Stimulated activated CD8-positive, alpha-beta memory T cell treated with anti-CD3 and anti-CD28 coated beads, Interleukin-7, amount 100 ng/mL, for 24 hours (primary cell): ENCODE data around the gene PHEX.

ENCODE experiments used
- DNase-seq: peaks from one replicate; pipeline ENCODE4 v3.0.0-alpha.2; 2020; ENCODE audit warnings: low read depth

PHEX gene

DNA sequence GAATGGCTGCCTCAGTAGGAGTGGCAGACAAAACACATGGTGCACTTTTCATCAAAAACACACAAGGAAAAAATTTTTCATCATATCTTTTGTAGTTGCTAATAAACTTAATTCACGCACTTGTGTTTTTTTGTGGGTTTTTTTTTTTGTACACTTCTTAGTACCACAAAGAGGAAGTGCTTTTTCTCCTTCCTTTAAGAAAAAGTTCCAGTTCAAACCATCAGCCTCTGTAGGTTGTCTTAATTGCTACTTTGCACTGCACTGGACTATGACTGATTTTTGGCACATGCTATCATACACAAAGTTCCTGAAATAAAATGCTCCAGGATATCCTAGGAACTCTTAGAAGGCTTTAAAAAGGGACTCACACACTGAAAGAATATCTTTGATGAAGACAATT lies at the start of gene PHEX:
PHEX (plus strand) TSS at position 242 of the 400 bp plus-strand sequence. CDS start 681 bp downstream, outside the sequence.
- no peak for DNase-seq

DNA sequence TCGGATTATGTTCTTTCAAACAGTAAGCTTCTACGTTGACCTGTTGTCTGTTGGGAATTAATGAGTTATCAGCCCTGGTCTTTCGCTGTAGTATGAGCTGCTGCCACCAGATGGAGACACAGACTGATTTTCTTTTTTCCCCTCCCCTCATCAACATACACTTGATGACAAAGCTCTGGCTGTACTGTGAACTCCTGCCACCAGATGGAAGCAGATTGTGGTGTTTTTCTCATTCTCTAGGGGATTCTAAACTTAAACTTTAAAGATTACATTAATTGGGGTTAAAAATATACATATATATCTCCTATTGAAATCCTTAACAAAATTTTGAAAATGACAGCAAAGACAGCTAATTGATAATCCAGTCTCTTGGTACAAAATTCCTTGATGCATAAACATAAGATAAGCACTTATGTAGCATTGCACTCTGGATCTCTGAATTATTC lies 46.8 kb upstream of the PHEX start:
- peak; percentile 29 for DNase-seq

DNA sequence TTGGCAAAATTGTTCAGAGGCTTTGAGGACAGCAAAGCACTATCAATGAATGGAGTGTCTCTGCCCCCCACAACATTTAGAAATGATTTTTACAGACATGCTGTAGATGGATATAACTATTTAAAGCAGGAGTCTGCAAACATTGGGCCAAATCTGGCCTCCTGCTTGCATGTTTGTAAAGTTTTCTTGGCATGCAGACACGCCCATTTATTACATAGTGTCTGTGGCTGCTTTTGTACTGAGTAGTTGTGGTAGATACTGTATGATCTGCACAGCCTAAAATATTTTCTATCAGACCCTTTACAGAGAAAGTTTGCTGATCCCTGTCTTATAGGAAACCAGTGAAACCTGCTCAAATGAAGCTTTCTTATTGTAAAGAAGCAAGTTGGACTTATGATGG lies 45.5 kb upstream of the PHEX start:
- no peak for DNase-seq

DNA sequence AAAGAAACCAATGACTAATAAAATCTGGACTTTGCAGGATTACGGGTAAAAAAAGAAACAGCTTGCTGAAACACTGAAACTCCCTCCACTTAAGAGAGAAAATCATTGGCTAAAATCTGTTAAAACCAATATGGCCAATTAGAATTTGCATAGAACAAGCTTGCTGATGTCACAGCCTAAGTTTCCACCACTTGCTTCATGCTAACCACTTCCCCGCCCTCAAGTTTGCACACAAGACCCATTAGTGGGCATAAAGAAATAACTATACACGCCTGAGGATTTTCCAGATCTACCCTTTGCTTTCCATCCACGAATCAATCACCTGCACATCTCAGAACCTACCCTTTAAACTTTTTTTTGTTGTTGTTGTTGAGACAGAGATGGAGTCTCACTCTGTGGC lies 42.7 kb upstream of the PHEX start:
- no peak for DNase-seq

DNA sequence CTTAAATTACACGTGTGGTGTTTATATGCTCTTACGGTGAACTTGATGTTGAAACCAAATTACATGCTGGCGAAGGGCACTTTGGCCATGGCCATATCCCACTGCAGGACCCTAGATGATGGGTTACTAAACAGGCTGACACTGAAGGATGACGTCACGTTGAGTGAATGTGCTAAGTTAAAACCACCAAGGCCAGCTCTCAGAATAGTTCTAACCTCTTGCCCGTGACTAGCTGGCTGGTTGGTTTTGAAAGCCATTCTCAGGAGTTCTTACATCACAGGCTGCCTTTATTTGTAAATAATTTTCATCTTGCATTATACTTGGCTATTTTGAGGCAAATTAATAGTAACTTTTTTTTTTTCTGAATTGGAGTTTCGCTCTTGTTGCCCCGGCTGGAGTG lies 41.3 kb upstream of the PHEX start:
- no peak for DNase-seq

DNA sequence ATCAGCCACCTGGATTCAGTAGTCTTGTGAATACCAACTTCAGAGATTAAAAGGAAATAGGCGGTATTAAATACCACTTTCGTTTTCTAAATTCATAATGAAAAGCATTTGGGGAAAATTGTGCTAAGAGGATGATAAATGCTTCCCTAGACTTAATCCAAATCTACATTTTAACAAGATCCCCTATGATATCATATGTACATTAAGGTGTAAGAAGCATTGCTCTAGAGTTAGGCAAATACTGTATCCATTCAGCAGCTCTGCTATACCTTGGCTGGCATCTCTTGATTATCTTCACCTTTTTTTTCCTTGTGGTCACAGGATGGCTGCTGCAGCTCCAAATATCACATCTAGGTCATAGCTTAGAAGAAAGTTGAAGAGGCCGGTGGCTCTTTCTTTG lies 40.6 kb upstream of the PHEX start:
- no peak for DNase-seq

DNA sequence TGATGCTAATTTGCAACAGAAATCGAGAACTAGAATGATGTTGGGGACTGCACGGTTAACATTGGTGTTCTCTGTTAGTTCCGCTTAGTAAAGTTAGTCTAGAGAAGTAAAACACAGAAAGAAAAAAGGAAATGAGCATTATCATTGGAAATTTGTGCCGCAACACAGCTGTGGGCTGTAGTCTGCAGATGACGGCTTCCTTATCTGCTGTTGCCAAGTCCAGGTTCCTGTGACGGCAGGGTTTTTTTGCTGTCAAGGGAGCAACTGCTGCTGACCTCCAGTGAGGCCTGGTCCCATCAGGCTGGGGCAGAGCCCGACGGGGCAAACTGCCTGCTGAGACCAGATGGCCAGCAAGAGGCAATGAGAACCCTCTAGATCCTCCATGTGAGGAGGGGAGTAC lies 38.9 kb upstream of the PHEX start:
- DNase-seq, result no peak

DNA sequence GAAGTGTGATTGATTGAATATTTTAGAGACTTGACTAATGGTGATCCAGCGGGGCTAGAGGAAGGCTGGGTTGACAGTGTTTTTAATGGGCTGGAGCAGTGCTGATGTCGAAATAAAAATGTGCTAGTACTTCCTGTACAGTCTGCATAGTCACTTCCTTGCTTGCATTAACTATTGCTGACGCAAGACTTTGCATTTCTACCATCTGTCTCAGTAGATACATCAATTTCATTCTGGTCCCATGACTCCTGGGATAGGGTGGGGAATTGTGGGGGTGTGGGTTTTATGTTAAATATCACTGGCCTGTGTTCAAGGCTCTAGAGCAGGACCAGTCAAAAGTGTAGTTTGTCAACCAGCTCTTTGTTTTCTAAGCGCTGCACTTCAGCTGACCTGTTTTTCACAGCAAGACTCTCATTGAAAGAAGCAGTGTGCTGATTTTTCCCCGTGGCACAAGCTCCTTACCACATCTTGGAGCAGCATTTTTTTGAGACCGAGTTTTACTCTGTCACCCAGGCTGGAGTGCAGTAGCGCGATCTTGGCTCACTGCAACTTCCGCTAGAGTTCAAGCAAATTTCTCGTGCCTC lies 35.2 kb upstream of the PHEX start:
- DNase-seq, result no peak

DNA sequence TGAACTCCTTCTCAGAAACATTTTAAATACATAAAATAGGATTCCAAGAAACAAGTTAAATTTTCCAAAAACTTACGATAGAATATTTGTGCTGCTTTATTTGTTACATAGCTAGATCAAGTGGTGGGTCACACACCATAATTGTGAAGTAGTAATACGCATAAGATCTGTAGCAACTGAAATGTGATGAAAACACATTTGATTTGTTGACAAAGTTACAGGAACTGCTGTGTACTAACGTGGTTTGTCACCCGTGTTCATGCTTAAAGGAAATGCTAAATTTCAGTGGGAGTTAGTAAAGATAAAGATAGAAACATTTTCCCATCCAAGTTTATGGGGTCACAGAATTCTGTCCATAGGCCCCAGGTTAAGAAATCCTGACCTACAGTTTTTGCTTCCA lies 34.1 kb upstream of the PHEX start:
- no peak for DNase-seq

DNA sequence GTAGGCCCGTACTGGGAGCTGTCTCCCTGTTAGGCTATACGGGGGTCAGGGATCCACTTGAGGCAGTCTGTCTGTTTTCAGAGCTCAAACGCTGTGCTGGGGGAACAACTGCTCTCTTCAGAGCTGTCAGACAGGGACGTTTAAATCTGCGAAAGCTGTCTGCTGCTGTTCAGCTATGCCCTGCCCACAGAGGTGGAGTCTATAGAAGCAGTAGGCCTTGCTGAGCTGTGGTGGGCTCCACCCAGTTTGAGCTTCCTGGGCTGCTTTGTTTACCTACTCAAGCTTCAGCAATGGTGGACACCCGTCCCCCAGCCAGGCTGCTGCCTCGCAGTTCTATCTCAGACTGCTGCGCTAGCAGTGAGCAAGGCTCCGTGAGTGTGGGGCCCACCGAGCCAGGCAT lies 27.3 kb upstream of the PHEX start:
- no peak for DNase-seq

DNA sequence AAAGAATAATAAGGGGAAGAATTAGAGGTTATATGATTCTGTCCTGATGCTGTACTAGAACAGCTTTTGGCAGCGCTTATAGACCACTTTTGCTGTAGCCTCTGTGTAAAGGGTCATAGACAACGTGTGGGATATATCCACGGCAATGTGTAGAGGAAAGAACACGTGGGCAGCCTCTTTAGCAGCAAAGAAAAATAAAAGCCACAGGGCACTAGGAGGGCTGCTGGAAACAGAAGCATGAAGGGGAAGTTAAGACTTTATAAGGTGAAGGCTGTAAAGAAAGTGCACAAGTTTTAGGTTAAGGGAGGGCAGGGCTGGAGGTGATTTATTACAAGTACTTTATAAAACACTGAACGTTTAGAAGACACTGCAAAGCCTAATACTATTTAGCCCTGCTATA lies 20.1 kb upstream of the PHEX start:
- DNase-seq, result no peak

DNA sequence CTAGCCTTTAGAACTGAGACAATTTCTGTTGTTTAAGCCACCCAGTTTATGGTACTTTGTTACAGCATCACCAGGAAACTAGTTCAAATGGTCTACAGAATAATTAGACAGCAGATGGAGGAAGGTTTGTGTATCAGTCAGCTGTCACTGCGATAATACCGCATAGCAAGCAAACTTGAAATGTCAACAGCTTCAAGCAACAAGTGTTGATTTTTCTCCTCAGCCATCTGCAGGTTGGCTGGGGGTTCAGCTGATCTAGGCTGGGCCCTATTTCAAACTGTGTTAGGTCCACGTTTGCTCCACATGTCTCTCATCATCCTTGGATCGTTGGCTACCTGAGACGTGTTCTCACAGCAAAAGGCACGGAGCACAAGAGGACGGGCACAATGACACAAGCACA lies 19.2 kb upstream of the PHEX start:
- no peak for DNase-seq

DNA sequence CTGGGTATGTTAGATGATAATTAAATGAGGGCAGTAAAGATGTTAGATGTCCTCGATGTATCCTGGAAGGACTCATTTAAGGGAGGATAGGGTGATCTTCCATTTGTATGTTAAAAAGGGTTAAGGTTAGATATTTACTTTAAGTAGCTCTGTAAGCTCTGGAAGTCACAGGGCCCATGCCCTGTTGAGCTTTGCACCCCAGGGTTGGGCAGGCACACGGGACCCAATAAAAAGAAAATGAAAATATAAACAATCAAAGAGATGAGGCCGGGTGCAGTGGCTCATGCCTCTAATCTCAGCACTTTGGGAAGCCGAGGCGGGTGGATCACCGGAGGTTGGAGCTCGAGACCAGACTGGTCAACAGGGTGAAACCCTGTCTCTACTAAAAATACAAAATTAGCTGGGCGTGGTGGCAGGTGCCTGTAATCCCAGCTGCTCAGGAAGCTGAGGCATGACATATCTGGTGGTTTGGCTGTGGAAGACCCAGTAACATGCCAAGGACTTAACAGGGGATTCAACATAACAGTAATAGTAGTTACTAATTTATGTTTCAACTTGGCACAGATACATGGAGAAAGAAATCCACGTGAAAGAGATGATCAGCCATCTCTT lies 16.9 kb upstream of the PHEX start:
- DNase-seq, result no peak

DNA sequence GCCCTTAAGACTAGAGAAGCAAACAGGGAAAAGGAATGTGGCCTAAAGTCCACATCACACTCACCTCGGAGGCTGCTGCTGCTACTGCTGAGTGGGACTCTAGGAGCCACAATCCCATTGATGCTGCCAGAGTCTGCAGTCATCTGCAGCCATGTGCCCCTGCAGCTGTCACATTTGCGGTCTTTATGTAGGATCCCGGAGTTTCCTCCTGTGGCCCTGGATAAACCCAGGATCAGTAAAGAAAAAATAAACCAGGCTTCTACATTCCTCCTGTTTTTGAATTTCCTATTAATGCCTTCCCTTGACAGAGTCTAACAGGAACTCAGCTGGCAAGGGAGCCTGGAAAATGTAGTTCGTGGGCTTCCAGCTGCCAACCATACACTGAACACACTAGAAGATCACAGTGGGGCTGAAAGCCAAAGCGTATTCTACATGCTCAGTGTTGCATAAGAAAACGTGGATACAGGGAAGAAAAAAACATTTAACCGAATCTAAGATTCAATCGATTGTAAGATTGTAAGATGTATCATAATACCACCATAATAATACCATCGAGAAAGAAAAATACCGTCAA lies 10.3 kb upstream of the PHEX start:
- DNase-seq, result no peak

DNA sequence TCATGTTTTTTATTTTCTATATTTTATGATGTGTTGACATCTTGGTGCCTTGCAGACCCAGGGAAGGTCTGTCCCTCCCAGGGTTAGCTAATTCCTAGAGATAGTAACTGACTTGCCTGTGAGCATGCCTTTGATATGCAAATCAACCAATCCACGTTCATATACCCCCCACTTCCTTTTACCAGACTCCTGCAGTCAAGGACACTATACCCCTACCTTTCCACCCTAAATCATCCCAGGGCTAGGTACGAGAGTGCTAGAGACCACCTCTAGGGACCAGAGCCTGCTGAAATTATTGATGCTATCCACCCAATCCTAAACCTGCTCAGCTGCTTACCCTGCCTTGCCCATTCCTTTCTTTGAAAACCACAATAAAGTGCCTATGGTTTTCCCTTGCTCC lies 7.5 kb upstream of the PHEX start:
- no peak for DNase-seq

DNA sequence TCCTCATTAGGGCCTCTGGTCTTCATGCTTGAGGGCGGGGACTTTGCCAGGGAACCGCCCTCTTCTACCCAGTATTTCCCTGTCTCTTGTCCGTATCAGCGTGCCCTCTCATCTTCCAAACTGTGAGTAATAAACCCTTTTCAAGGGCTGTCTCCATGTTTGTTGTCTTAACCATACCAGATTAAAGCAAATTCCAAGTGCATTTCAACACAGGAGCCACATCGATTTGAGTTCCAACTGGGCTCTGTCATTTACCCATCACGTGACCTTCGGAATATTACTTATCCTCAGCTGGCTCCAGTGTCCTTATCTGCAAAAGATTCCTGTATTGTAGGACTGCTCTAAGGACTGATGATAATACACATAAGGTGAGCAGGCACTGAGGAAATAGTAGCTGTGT lies 6.4 kb upstream of the PHEX start:
- no peak for DNase-seq

DNA sequence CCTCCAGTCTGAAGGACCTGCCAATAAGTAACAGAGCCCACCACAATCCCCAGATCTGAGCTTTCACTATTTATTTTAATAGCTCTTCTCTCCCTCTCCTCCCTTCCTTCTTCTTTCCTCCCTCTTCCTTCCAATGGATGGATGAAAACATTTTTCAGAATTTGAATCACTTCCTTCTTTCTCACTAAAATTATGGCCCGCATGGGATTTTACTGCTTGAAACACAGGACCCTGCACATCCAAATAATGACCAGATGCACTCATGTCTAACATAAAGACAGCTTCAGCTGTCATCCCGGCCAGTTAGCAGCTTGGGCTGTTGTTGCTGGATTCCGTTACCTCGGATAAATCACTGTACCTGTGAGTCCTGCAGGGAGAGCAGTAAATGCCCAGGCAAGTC lies 5.4 kb upstream of the PHEX start:
- DNase-seq, result no peak

DNA sequence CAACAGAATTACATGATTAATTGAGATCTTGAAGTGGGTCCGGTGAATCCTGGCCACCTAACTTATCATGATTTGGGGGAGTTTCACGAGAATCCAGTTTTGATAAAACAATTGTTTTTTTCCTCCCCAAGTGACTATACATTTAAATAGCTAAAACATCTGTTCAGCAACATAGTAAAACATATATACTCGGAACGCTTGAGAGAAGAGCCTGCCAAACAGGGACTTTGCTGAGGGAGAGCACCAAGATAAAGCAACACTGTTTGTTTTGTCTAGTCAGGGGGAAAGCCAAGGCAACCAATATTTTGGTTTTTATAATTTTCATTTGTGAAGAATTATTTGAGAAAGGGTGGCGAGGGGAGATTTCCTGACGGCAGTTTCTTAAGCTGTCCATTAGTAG lies 381 bp downstream of the PHEX start:
- no peak for DNase-seq

DNA sequence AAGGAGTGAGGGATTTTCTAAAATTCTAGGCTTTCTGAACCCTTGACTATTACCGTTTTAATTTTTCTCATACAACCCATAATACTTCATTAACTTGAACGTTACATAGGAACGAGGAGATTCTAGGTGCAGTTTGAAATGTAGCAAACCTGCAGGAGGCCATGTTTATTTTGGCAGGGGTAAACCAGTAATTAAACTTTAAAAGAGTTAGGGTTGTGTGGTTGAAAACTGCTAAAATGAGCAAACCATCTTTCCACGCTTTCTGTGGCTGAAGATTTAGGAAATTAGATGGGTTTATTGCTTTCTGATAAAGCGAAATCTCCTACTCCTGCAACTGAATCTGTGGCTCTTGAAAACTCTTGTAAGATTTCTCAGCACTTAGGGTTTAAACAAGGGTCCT lies 1.7 kb downstream of the PHEX start:
- no peak for DNase-seq

DNA sequence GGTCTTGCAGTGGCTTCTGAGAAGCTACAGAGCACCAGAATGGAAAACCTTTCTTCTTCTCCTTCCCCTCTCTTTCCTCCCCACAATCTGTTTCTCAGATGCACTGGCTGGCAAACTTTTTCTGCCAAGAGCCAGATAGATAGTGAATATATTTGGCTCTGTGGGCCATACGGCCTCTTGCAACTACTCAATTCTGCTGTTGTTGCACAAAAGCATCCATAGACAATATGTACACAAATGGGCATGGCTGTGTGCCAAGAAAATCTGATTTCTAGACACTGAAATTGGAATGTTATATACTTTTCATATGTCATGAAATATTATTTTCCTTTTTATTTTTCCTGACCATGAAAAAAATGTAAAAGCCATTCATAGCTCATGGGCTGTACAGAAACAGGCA lies 3.1 kb downstream of the PHEX start:
- DNase-seq, result no peak

DNA sequence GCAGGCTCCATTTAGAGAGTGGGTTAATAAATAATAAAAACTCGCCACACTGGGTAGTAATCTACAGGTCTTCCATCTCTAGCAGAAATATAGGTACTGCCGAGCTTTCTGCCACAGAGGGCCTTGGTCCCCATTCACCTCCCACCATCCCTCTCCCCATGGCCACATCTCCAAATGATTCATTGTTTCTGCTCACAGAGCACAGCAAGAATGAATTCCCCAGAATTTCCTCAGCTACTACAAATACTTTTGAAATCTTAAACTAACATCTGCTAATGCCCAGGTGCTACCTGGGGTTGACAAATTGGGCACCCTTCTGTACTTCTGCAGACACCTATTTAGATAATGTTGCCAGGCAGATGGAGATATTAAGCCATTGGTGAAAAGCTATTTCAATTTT lies 5.1 kb downstream of the PHEX start:
- DNase-seq, result no peak

DNA sequence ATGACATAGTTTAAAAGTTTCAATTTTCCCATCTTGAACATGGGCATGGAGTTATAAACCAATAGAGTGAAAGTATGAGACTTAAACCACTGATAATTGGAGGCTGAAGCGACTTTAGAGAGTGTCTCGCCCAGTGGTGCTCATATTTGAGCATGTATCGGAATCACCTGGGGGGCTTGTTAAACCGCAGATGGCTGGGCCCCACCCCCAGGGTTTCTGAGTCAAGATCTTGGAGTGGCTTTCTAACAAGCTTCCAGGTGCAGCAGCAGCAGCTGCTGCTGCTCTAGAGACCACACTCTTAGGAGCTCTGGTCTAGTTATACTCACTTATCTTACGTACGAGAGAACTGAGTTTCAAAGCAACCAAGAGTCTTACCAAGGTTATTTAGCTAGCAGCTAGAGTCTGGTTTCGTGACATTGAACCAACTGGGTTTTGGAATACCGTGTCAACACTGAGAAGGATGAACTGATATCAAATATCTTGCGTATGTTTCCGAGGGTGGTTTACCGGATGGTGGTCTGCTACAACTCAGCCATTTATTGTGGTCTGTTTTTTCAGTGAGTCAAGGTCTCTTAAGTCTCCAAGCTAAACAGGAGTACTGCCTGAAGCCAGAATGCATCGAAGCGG lies 5.9 kb downstream of the PHEX start:
- DNase-seq, result no peak

DNA sequence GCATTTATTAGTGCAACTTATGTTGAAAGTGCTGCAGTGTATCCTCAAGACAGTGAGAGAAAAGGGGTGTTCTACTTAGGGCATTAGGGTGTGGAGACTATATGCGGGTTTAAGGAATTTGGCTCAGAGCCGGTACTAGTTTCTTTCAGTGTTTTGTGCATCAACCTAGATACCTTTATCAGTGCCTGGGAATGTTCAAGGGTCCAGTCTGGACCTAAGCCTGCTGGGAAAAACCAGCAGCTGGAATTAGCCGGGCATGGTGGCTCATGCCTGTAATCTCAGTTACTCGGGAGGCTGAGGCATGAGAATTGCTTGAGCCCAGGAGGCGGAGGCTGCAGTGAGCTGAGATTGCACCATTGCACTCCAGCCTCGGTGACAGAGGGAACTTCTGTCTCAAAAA lies 7.4 kb downstream of the PHEX start:
- no peak for DNase-seq

DNA sequence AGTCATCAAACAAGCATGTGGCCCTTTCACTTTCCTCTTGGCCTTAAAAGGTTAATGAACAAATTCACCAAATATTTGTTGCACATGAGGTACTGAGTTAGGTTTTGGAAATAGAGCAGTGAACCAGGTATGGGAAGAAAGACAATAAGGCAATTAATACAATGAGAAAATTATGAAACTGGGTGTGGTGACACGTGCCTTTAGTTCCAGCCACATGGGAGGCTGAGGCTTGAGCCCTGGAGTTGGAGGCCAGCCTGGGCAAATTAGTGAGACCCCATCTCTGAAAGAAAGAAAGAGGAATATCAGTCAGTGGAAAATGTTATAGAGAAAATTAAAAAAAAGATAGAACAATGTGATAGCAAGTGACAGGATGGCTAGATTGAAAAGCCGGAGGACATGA lies 8.1 kb downstream of the PHEX start:
- DNase-seq, result no peak
